ENCODE measurements around the gene IZUMO1. TPM values are rescaled to one million over a fixed set of nuclear protein-coding genes. Genes with fewer than 3 reads are reported as not detected.

Gene IZUMO1
- not detected in 2 replicates for total RNA-seq

GRCh38 chr19:48746738-48747575 lies at the start of gene IZUMO1:
IZUMO1 (minus strand) TSS chr19:48746909; CDS start chr19:48745859, 1,050 bp downstream.

GRCh38 chr19:48755084-48755641 lies 8.5 kb upstream of the IZUMO1 start, which contains the start of gene FGF21:
FGF21 (plus strand) TSS chr19:48755524; CDS start chr19:48756237, 713 bp downstream.

GRCh38 chr19:48752496-48753365 lies 6.0 kb upstream of the IZUMO1 start, which contains the start of gene FUT1:
FUT1 (minus strand) TSS chr19:48752641; CDS start chr19:48751281, 1,360 bp downstream.

GRCh38 chr19:48740164-48740972 lies 6.3 kb downstream of the IZUMO1 start, which contains the start of gene RASIP1:
RASIP1 (minus strand) TSS chr19:48740610; CDS start chr19:48740282, 328 bp downstream.

GRCh38 chr19:48719263-48720171 lies 27.2 kb downstream of the IZUMO1 start, which contains the start of gene MAMSTR:
MAMSTR (minus strand) TSS chr19:48719725; CDS start chr19:48719031, 694 bp downstream.

GRCh38 chr19:48695743-48696352 lies 50.9 kb downstream of the IZUMO1 start, which contains the start of gene FUT2:
FUT2 (plus strand) TSS chr19:48695971; CDS start chr19:48702957, 6,986 bp downstream.

Other genes with a start within 250 kb of the IZUMO1 start
- gene LMTK3, start 235.1 kb downstream of the IZUMO1 start, total RNA-seq: 0.16 and 1.4 TPM in 2 replicates
- gene SULT2B1, start 194.7 kb downstream of the IZUMO1 start, total RNA-seq: 0.25 TPM in 1 of 2 replicates, not detected in the other
- not detected in 2 replicates for gene SPACA4, start 140.2 kb downstream of the IZUMO1 start, total RNA-seq
- not detected in 2 replicates for gene FAM83E, start 131.8 kb downstream of the IZUMO1 start, total RNA-seq
- gene RPL18, start 127.7 kb downstream of the IZUMO1 start, total RNA-seq: 2,568 and 2,890 TPM in 2 replicates
- 11.7 and 12.3 TPM in 2 replicates for gene SPHK2, start 127.4 kb downstream of the IZUMO1 start, total RNA-seq
- gene DBP, start 109.5 kb downstream of the IZUMO1 start, total RNA-seq: 0.65 and 17.7 TPM in 2 replicates
- gene CA11, start 100.7 kb downstream of the IZUMO1 start, total RNA-seq: 11.3 TPM in 1 of 2 replicates, not detected in the other
- gene NTN5, start 73.9 kb downstream of the IZUMO1 start, total RNA-seq: 0.51 TPM in 1 of 2 replicates, not detected in the other
- under 0.01 TPM in 1 of 2 replicates, not detected in the other for gene FUT2, start 50.9 kb downstream of the IZUMO1 start, total RNA-seq
- gene MAMSTR, start 27.2 kb downstream of the IZUMO1 start, total RNA-seq: 1.3 and 5.3 TPM in 2 replicates
- gene RASIP1, start 6.3 kb downstream of the IZUMO1 start, total RNA-seq: 3.8 and 4.7 TPM in 2 replicates
- 0.98 and 2.2 TPM in 2 replicates for gene FUT1, start 5.7 kb upstream of the IZUMO1 start, total RNA-seq
- gene FGF21, start 8.6 kb upstream of the IZUMO1 start, total RNA-seq: not detected in 2 replicates
- 69.8 and 75.0 TPM in 2 replicates for gene BCAT2, start 64.1 kb upstream of the IZUMO1 start, total RNA-seq
- gene HSD17B14, start 89.6 kb upstream of the IZUMO1 start, total RNA-seq: 2.0 and 24.1 TPM in 2 replicates
- 2.8 and 12.4 TPM in 2 replicates for gene PLEKHA4, start 121.7 kb upstream of the IZUMO1 start, total RNA-seq
- gene PPP1R15A, start 125.5 kb upstream of the IZUMO1 start, total RNA-seq: 22.8 and 32.2 TPM in 2 replicates
- not detected in 2 replicates for gene TULP2, start 151.8 kb upstream of the IZUMO1 start, total RNA-seq
- gene NUCB1, start 153.4 kb upstream of the IZUMO1 start, total RNA-seq: 196 and 317 TPM in 2 replicates
- gene DHDH, start 186.8 kb upstream of the IZUMO1 start, total RNA-seq: 0.33 TPM in 1 of 2 replicates, not detected in the other
- 129 and 173 TPM in 2 replicates for gene BAX, start 208.0 kb upstream of the IZUMO1 start, total RNA-seq
- 1,218 and 2,784 TPM in 2 replicates for gene FTL, start 218.4 kb upstream of the IZUMO1 start, total RNA-seq
- gene GYS1, start 246.4 kb upstream of the IZUMO1 start, total RNA-seq: 34.2 and 47.6 TPM in 2 replicates
- 137 and 324 TPM in 2 replicates for gene RUVBL2, start 247.0 kb upstream of the IZUMO1 start, total RNA-seq